ENCODE results near the gene CAMTA1.
"Not testable (repeated sequence)": the region's sequence is repeated elsewhere in the genome, so short reads cannot be mapped to it uniquely, and the experiment has no call there.

Gene CAMTA1

GRCh38 chr1:6912518-6912917, 127.3 kb downstream of the CAMTA1 start:
- DNase-seq: no peak

GRCh38 chr1:6913086-6913485, 127.8 kb downstream of the CAMTA1 start:
- DNase-seq: no peak

- no peak for DNase-seq
Measured at GRCh38 chr1:6914706-6915105, 129.5 kb downstream of the CAMTA1 start.

GRCh38 chr1:6915999-6916565, 130.8 kb downstream of the CAMTA1 start:
- no peak for DNase-seq

- DNase-seq: no peak
Measured at GRCh38 chr1:6917067-6917466, 131.8 kb downstream of the CAMTA1 start.

GRCh38 chr1:6918186-6918924, 133.1 kb downstream of the CAMTA1 start:
- DNase-seq: no peak

- DNase-seq: no peak
Measured at GRCh38 chr1:6918925-6919511, 133.8 kb downstream of the CAMTA1 start.

GRCh38 chr1:6921506-6921905, 136.3 kb downstream of the CAMTA1 start:
- DNase-seq: not testable (repeated sequence)

GRCh38 chr1:6922096-6922931, 137.1 kb downstream of the CAMTA1 start:
- no peak for DNase-seq

- no peak for DNase-seq
Measured at GRCh38 chr1:6923012-6923411, 137.8 kb downstream of the CAMTA1 start.

GRCh38 chr1:6923416-6923815, 138.2 kb downstream of the CAMTA1 start:
- no peak for DNase-seq

GRCh38 chr1:6923955-6924881, 139.0 kb downstream of the CAMTA1 start:
- DNase-seq: no peak

GRCh38 chr1:6924891-6925290, 139.6 kb downstream of the CAMTA1 start:
- DNase-seq: no peak

- DNase-seq: no peak
Measured at GRCh38 chr1:6927626-6928025, 142.4 kb downstream of the CAMTA1 start.

- DNase-seq: no peak
Measured at GRCh38 chr1:6928106-6928885, 143.0 kb downstream of the CAMTA1 start.

- DNase-seq: no peak
Measured at GRCh38 chr1:6930732-6931300, 145.6 kb downstream of the CAMTA1 start.

GRCh38 chr1:6935361-6935883, 150.2 kb downstream of the CAMTA1 start:
- no peak for DNase-seq

GRCh38 chr1:6935911-6936690, 150.8 kb downstream of the CAMTA1 start:
- DNase-seq: no peak

GRCh38 chr1:6937048-6937447, 151.8 kb downstream of the CAMTA1 start:
- no peak for DNase-seq

- DNase-seq: no peak
Measured at GRCh38 chr1:6939363-6939762, 154.1 kb downstream of the CAMTA1 start.

All from NCI-H1048 (cell line).